GM19397 (cell line): ENCODE data around the gene MBNL2.
"Not testable (repeated sequence)": the region's sequence is repeated elsewhere in the genome, so short reads cannot be mapped to it uniquely, and the experiment has no call there.

Experiments
- ATAC-seq: cut with Tn5 transposase; IDR thresholded peaks from one replicate; pipeline ENCODE4 v1.9.1; 2021; ENCODE audit warnings: mild to moderate bottlenecking, moderate library complexity; ENCODE audit not compliant: unreplicated experiment

MBNL2 gene

GRCh38 chr13:97207252-97207651, 14.9 kb upstream of the MBNL2 start:
- not testable (repeated sequence) for ATAC-seq

GRCh38 chr13:97211300-97211699, 10.8 kb upstream of the MBNL2 start:
- no peak for ATAC-seq

- ATAC-seq = no peak
Observed at GRCh38 chr13:97212004-97212403, 10.1 kb upstream of the MBNL2 start.

GRCh38 chr13:97212601-97213040, 9.5 kb upstream of the MBNL2 start:
- no peak for ATAC-seq

GRCh38 chr13:97214921-97215320, 7.2 kb upstream of the MBNL2 start:
- no peak for ATAC-seq

GRCh38 chr13:97215325-97215724, 6.8 kb upstream of the MBNL2 start:
- no peak for ATAC-seq

- no peak for ATAC-seq
Observed at GRCh38 chr13:97219226-97219625, 2.9 kb upstream of the MBNL2 start.

GRCh38 chr13:97220151-97220900, 1.8 kb upstream of the MBNL2 start:
- no peak for ATAC-seq

- ATAC-seq = no peak
Observed at GRCh38 chr13:97221046-97221445, 1.1 kb upstream of the MBNL2 start.

GRCh38 chr13:97221466-97221865, 667 bp upstream of the MBNL2 start:
- ATAC-seq = no peak

- no peak for ATAC-seq
Observed at GRCh38 chr13:97223037-97223710, 1.0 kb downstream of the MBNL2 start.

- ATAC-seq = no peak
Observed at GRCh38 chr13:97223711-97224541, 1.8 kb downstream of the MBNL2 start.

GRCh38 chr13:97224544-97225300, 2.6 kb downstream of the MBNL2 start:
- no peak for ATAC-seq

- no peak for ATAC-seq
Observed at GRCh38 chr13:97225533-97225932, 3.4 kb downstream of the MBNL2 start.

GRCh38 chr13:97226013-97226412, 3.9 kb downstream of the MBNL2 start:
- ATAC-seq = no peak

- peak; percentile 41 for ATAC-seq
Observed at GRCh38 chr13:97226788-97227627, 4.9 kb downstream of the MBNL2 start.

- ATAC-seq = no peak
Observed at GRCh38 chr13:97228850-97229521, 6.9 kb downstream of the MBNL2 start.

- no peak for ATAC-seq
Observed at GRCh38 chr13:97229699-97230098, 7.6 kb downstream of the MBNL2 start.

GRCh38 chr13:97231118-97231828, 9.1 kb downstream of the MBNL2 start:
- ATAC-seq = no peak
